ENCODE data around the gene RNF222. TPM values are rescaled to one million over a fixed set of nuclear protein-coding genes. Genes with fewer than 3 reads are reported as not detected.
A peak's percentile ranks its signal among the peaks of the same experiment; 100 is the strongest.
"Not testable (repeated sequence)": the region's sequence is repeated elsewhere in the genome, so short reads cannot be mapped to it uniquely, and the experiment has no call there.

Gene RNF222
- total RNA-seq, 1 donor from 2014 or later: not detected

DNA sequence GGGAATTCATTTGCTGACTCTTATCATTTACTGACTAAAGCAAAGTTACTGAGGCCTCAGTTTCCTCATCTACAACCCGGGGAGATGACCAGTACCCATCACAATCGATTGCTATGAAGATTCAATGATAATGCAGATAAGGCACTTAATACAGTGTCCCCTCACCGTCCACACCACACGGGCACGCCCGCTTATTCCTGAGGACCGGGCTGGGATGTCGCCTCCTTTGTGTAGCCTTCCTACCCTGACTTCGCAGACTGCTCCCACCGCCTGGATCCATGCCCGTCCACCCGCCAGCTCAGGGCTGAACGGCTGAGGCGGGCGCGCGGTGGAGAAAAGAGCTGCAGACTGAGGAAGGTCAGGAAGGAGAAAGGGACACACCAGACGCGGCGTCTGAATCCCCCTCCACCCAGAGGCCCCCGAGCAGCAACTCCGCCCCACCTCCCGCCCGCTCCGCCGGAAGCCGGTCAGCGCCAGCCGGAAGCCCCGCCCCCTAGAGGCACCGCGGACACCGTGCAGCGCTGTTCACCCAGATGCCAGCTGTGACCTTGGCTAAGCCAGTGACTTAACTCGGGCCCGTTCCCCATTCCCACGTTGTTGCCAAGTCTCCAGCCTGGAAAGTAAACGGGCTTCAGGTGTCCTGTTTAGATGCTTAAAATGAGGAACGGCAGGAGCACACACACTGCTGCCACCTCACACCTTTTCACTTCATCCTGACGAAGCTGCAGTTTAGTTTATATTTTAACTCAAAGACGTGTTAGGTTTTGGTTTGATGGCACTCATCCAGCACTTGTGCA, 21.2 kb downstream of the RNF222 start, which contains the start of gene KRABD2:
Gene KRABD2 (minus strand): TSS at position 434 of the 797 bp plus-strand sequence.
- Histone ChIP-seq H3K4me1 (peaks cover 31% of the 10 kb centered on the region), H3K27me3 (no peaks in the 10 kb centered on the region), H3K9me3 (no peaks in the 10 kb centered on the region), H3K36me3 (peaks cover 47% of the 10 kb centered on the region), H3K27ac (peak within 1 kb of the TSS; percentile 84), H3K4me3 (peak within 1 kb of the TSS; percentile 79)
- TF ChIP-seq, protein P1, sequence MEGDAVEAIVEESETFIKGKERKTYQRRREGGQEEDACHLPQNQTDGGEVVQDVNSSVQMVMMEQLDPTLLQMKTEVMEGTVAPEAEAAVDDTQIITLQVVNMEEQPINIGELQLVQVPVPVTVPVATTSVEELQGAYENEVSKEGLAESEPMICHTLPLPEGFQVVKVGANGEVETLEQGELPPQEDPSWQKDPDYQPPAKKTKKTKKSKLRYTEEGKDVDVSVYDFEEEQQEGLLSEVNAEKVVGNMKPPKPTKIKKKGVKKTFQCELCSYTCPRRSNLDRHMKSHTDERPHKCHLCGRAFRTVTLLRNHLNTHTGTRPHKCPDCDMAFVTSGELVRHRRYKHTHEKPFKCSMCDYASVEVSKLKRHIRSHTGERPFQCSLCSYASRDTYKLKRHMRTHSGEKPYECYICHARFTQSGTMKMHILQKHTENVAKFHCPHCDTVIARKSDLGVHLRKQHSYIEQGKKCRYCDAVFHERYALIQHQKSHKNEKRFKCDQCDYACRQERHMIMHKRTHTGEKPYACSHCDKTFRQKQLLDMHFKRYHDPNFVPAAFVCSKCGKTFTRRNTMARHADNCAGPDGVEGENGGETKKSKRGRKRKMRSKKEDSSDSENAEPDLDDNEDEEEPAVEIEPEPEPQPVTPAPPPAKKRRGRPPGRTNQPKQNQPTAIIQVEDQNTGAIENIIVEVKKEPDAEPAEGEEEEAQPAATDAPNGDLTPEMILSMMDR (IDR thresholded peaks at IDR 0.05): peak; percentile 53
- DNase-seq: peak; percentile 95
- intact Hi-C loops (cut with DNase I): no loop called here
- peak; percentile 100 for ATAC-seq

- ATAC-seq (peak; percentile 15), DNase-seq (no peak)
- TF ChIP-seq, protein P1 (IDR thresholded peaks at IDR 0.05): no peak
- Histone ChIP-seq H3K4me1 (peaks cover 24% of the 10 kb centered on the region), H3K27ac (peak overlapping the region; percentile 84), H3K36me3 (peaks cover 40% of the 10 kb centered on the region), H3K27me3 (no peaks in the 10 kb centered on the region), H3K9me3 (no peaks in the 10 kb centered on the region), H3K4me3 (peak overlapping the region; percentile 79)
- intact Hi-C loops (cut with DNase I): no loop called here
Measured at GRCh38 chr17:8375738-8376259, 21.8 kb downstream of the RNF222 start.

- DNase-seq; H3K4me3 ChIP-seq; H3K27ac ChIP-seq; H3K27me3 ChIP-seq; intact Hi-C loops (cut with DNase I); ATAC-seq; H3K9me3 ChIP-seq: not testable (repeated sequence)
- Histone ChIP-seq H3K36me3 (peaks cover 34% of the 10 kb centered on the region), H3K4me1 (peaks cover 14% of the 10 kb centered on the region)
Measured at GRCh38 chr17:8373856-8374255, 23.8 kb downstream of the RNF222 start.

DNA sequence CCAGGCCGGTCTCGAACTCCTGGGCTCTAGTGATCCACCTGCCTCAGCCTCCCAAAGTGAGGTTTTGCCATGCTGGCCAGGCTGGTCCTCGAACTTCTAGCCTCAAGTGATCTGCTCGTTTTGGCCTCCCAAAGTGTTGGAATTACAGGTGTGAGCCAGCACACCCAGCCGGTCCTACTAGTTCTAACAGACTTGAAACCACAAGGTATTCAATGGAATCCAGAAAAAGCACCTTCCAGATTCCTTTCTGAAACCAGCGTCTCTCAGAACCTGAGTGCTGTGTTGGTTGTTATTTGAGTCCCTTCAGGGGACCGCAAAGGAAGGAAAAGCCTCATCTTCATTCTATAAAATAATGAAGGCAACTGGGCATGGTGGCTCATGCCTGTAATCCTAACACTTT, 25.2 kb downstream of the RNF222 start:
- intact Hi-C loops (cut with DNase I): no loop called here
- ATAC-seq (no peak), DNase-seq (no peak)

GRCh38 chr17:8371786-8372185, 25.8 kb downstream of the RNF222 start:
- TF ChIP-seq, protein P1 (IDR thresholded peaks at IDR 0.05): no peak
- no peaks in the 10 kb centered on the region for H3K9me3 ChIP-seq
- peaks cover 11% of the 10 kb centered on the region for H3K4me1 ChIP-seq
- peaks cover 19% of the 10 kb centered on the region for H3K36me3 ChIP-seq
- intact Hi-C loops (cut with DNase I): no loop called here
- ATAC-seq (no peak), DNase-seq (no peak)
- H3K4me3 ChIP-seq: no peak overlapping the region
- no peaks in the 10 kb centered on the region for H3K27me3 ChIP-seq
- H3K27ac ChIP-seq: no peak overlapping the region

More for the DNA sequence above, 25.2 kb downstream of the RNF222 start:
- TF ChIP-seq, protein P1 (IDR thresholded peaks at IDR 0.05): no peak
- H3K4me3 ChIP-seq: no peak overlapping the region
- no peaks in the 10 kb centered on the region for H3K9me3 ChIP-seq
- H3K4me1 ChIP-seq: peaks cover 14% of the 10 kb centered on the region
- no peaks in the 10 kb centered on the region for H3K27me3 ChIP-seq
- H3K36me3 ChIP-seq: peaks cover 25% of the 10 kb centered on the region
- H3K27ac ChIP-seq: no peak overlapping the region

GRCh38 chr17:8369944-8370343, 27.7 kb downstream of the RNF222 start:
- Histone ChIP-seq H3K27me3 (no peaks in the 10 kb centered on the region), H3K4me3 (no peak overlapping the region), H3K27ac (no peak overlapping the region), H3K4me1 (no peaks in the 10 kb centered on the region), H3K36me3 (peaks cover 19% of the 10 kb centered on the region), H3K9me3 (no peaks in the 10 kb centered on the region)
- ATAC-seq: peak; percentile 41
- TF ChIP-seq, protein P1 (IDR thresholded peaks at IDR 0.05): no peak
- no peak for DNase-seq
- intact Hi-C loops (cut with DNase I): no loop called here
